ENCODE measurements around the gene CST9. TPM values are rescaled to one million over a fixed set of nuclear protein-coding genes. Genes with fewer than 3 reads are reported as not detected.
A peak's percentile ranks its signal among the peaks of the same experiment; 100 is the strongest.

The CST9 gene
- total and polyA plus RNA-seq, 2 of the 13 experiments (the other 11 are each of a cell fraction or from before 2014, with no cell fraction given), result 0.07 TPM; not detected in 1

DNA sequence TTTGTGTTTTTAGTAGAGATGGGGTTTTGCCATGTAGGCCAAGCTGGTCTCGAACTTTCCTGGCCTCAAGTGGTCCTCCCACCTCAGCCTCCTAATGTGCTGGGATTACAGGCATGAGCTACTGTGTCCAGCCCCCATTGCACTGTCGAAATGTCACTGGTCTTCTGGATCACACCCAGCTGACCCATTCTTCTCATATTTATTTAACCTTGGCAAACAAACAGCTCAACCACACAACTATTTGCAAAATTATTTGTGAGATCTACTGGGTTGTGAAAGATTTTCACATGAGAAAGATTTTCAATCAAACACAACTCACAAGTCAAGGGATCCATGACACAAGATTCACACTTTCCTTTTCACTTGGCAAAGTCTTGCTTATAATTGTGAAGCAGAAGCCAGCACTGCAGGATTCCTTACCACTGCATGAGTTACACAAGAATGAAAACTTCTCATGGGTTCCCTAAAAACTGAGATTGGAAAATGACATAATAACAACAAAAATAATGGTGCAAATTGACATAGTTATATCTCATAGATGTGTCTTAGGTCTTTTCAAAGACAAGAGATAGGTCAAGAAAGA, 35.4 kb downstream of the CST9 start:
- H3K4me2 ChIP-seq (ENCODE audit: low read depth, low read length), result no peak overlapping the region
- H3K4me3 ChIP-seq (replicated peaks in 1 of 3; ENCODE audit: insufficient read depth in 1 of 3, low read depth in 2 of 3, low read length in 3 of 3), result no peak overlapping the region
- POLR2A ChIA-PET, result interaction anchor here (0.9 kb wide), 1 partner anchor 16 kb away, joined by 4 read pairs; no protein-coding TSS in a partner anchor
- peaks cover 0 to 7% of the 10 kb centered on the region in 2 experiments; a peak in 1 of 5 replicates for H3K27me3 ChIP-seq (ENCODE audit: control insufficient read depth in 1 of 2, insufficient read depth in 2 of 2, low read length in 2 of 2)
- no peak for DNase-seq (ENCODE audit: low spot score)
- intact Hi-C loops (cut with micrococcal nuclease; ENCODE audit: unreplicated experiment) (no loop called here), in situ Hi-C loops (cut with HindIII; ENCODE audit: extremely low pct_ligation_motif_present, low pct_unique_long_range_greater_than_20kb) (no loop called here)
- WGBS (ENCODE audit: low lambda C conversion rate), result 5% methylated on average over 2 of the region's 2 CpGs
- H4K20me1 ChIP-seq (ENCODE audit: insufficient read depth, low read length), result no peaks in the 10 kb centered on the region
- no peak for FAIRE-seq
- no peaks in the 10 kb centered on the region for H3K79me2 ChIP-seq (ENCODE audit: insufficient read depth, low read length)
- 0 out of 3 replicates have a peak, but pooled peaks have one; percentile 30 for ATAC-seq
- CTCF ChIA-PET (ENCODE audit: low intra/inter-chr PET ratio, low total read pairs), result no interaction called here
- no peak overlapping the region for H2AFZ ChIP-seq (ENCODE audit: low read length)
- H3K9me3 ChIP-seq (ENCODE audit: low read length), result no peaks in the 10 kb centered on the region
- no peak overlapping the region for H3K9ac ChIP-seq (ENCODE audit: insufficient read depth, low read depth, low read length)
- peaks cover 7% of the 10 kb centered on the region; the same call in 1 of the 2 replicates for H3K4me1 ChIP-seq (ENCODE audit: insufficient read depth, low read length)
- BruUV-seq (replicated peaks), result no TSS peak
- no peaks in the 10 kb centered on the region for H3K36me3 ChIP-seq (replicated peaks in 1 of 2; ENCODE audit: control insufficient read depth in 1 of 2, insufficient read depth in 2 of 2, low read length in 2 of 2)
- no peak overlapping the region for H3K27ac ChIP-seq (ENCODE audit: extremely low read length, insufficient read depth, low read length)
- no peak for TF ChIP-seq FOXP1 (IDR thresholded peaks at IDR 0.05)
- TF ChIP-seq FOXP1 (CRISPR knock-in tag; IDR thresholded peaks at IDR 0.05), result peak; percentile 44
- no peak for TF ChIP-seq SCMH1 (CRISPR knock-in tag; IDR thresholded peaks at IDR 0.05; ENCODE audit: borderline replicate concordance)
- TF ChIP-seq PHF21A (CRISPR knock-in tag; IDR thresholded peaks at IDR 0.05), result no peak
- TF ChIP-seq TFAP4 (IDR thresholded peaks at IDR 0.05; ENCODE audit: borderline replicate concordance, low read depth), result peak; percentile 13; the same call in 1 of the 2 replicates
- TF ChIP-seq CEBPB (IDR thresholded peaks at IDR 0.05; ENCODE audit: borderline replicate concordance, low read depth, low read length), result peak; percentile 66; the same call in 1 of the 2 replicates
- no peak for TF ChIP-seq PPARG (CRISPR knock-in tag; conservative IDR thresholded peaks at IDR 0.05)
- TF ChIP-seq ZBTB8A (CRISPR knock-in tag; IDR thresholded peaks at IDR 0.05; ENCODE audit: borderline replicate concordance, low read depth), result no peak
- no peak for TF ChIP-seq JUNB (CRISPR knock-in tag; IDR thresholded peaks at IDR 0.05; ENCODE audit: borderline replicate concordance)
- no peak for TF ChIP-seq ZNF136 (CRISPR knock-in tag; IDR thresholded peaks at IDR 0.05; ENCODE audit: low read depth)
- TF ChIP-seq REPIN1 (CRISPR knock-in tag; IDR thresholded peaks at IDR 0.05; ENCODE audit: borderline replicate concordance, low read depth), result no peak
- peak; percentile 36; the same call in 1 of the 2 replicates for TF ChIP-seq GATAD2A (CRISPR knock-in tag; IDR thresholded peaks at IDR 0.05)
- no peak for TF ChIP-seq HOXD1 (CRISPR knock-in tag; IDR thresholded peaks at IDR 0.05)
- TF ChIP-seq ZSCAN12 (CRISPR knock-in tag; IDR thresholded peaks at IDR 0.05), result no peak
- TF ChIP-seq ZNF777 (CRISPR knock-in tag; IDR thresholded peaks at IDR 0.05), result no peak
- TF ChIP-seq ZNF367 (CRISPR knock-in tag; IDR thresholded peaks at IDR 0.05; ENCODE audit: borderline replicate concordance), result no peak
- no peak for TF ChIP-seq PCBP2 (optimal IDR thresholded peaks at IDR 0.05; ENCODE audit: low read depth, low read length, poor library complexity, severe bottlenecking)
- no peak for TF ChIP-seq SOX13 (IDR thresholded peaks at IDR 0.05)
- TF ChIP-seq SOX13 (CRISPR knock-in tag; conservative IDR thresholded peaks at IDR 0.05 in 1 of 2, IDR thresholded peaks at IDR 0.05 in 1 of 2), result peak in 1 of 2 experiments; percentile 31; a peak in 1 of 4 replicates
- TF ChIP-seq SOX5 (CRISPR knock-in tag; IDR thresholded peaks at IDR 0.05; ENCODE audit: borderline replicate concordance), result 0 out of 2 replicates have a peak, but pooled peaks have one; percentile 18
- TF ChIP-seq, protein P1, sequence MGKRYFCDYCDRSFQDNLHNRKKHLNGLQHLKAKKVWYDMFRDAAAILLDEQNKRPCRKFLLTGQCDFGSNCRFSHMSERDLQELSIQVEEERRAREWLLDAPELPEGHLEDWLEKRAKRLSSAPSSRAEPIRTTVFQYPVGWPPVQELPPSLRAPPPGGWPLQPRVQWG (CRISPR knock-in tag; IDR thresholded peaks at IDR 0.05; ENCODE audit: borderline replicate concordance, low read depth), result no peak
- TF ChIP-seq ZNF496 (CRISPR knock-in tag; IDR thresholded peaks at IDR 0.05; ENCODE audit: insufficient replicate concordance), result no peak
- no peak for TF ChIP-seq KMT2A (CRISPR knock-in tag; IDR thresholded peaks at IDR 0.05)
- peak; percentile 75 for TF ChIP-seq ZNF770 (CRISPR knock-in tag; IDR thresholded peaks at IDR 0.05)

Measured in HepG2 (cell line).